MV-4-11 (cell line): ENCODE measurements around the gene EIF3F.

Experiments used
- DNase-seq: peaks from one replicate; lab custom pipeline; 2025; lab: John Stamatoyannopoulos, UW

Gene EIF3F

DNA sequence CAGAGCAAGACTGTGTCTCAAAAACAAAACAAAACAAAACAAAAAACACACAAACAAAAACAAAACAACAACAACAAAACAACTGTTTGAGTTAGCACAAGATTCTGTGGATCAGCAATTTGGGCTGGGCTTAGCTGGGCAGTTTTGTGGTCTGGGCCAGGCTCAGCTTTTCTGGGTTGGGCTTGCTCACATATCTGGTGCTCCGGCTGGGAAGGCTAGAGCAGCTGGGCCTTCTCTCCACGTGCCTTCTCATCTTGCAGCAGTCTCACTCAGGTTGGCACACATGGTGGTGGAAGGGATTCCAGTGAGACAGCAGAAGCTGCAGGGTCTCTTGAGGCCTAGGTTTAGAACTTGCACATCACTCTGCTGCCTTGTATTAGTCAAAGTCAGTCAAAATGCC is 35.7 kb downstream of the EIF3F start:
- no peak for DNase-seq

DNA sequence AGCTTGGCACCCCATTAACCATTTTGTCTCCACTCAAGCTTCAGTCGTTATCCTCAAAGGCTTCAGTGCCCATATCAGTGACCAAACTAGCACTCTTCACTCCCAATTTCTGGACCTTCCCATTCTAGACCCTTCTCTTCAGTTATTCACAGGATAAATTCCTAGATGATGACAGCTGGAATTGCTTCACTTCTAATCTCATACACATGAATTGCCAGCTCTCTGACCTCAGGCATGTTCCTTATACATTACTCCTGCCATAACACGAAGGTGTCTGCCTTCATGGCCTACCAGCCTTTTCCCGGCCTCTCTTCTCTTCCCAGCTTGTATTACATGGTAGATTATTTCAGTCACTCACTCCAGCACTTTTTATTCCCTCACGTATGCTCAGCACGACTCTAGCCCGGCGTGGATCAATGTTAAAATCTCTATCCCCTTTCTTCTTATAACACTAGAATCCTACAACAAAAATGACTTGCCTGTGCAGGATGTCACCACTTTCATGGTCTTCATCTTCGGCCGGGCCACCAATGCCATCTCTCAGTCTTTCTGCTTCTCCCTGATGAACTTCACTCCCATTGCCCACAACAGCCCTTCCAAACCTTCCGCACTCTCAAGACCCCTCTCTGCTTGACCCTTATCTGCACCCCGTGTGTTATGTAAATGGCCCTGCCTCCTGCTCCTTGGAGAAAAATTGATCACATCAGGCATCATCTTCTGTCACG is 36.9 kb downstream of the EIF3F start:
- no peak for DNase-seq

GRCh38 chr11:8025123-8025522 is 38.0 kb downstream of the EIF3F start:
- DNase-seq: no peak

- peak; percentile 80 for DNase-seq
These were observed 38.7 kb downstream of the EIF3F start for GRCh38 chr11:8025816-8026215.

DNA sequence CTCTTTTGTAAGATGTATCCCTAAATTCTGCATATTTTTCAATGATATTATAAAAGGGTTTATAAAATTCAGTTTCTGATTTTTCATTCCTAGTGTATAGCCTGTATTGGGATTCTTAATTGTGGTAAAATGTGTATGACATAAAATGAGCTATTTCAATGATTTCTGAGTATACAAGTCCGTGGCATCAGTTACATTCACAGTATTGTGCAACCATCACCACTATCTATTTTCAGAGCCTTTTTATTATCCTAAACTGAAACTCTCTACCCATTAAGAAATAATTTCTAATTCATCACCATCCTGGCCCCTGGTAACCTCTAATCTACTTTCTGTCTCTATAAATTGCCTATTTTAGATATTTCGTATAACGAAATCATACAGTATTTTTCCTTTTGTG is 39.8 kb downstream of the EIF3F start:
- DNase-seq: peak; percentile 62

DNA sequence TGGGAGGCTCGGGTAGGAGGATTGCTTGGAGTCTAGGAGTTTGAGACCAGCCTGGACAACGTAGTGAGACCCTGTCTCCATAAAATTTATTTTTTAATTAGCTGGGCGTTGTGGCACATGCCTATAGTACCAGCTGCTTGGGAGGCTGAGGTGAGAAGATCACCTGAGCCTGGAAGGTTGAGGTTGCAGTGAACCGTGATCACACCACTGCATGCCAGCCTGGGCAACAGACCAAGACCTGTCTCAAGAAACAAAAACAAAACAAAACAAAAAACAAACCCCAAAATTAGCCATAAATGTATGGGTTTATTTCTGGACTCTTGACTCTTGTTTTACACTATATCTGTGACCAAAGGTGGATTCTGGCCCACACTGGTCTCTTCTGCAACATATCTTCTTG is 41.6 kb downstream of the EIF3F start:
- DNase-seq: no peak

GRCh38 chr11:8030526-8031247 is 43.5 kb downstream of the EIF3F start:
- no peak for DNase-seq

DNA sequence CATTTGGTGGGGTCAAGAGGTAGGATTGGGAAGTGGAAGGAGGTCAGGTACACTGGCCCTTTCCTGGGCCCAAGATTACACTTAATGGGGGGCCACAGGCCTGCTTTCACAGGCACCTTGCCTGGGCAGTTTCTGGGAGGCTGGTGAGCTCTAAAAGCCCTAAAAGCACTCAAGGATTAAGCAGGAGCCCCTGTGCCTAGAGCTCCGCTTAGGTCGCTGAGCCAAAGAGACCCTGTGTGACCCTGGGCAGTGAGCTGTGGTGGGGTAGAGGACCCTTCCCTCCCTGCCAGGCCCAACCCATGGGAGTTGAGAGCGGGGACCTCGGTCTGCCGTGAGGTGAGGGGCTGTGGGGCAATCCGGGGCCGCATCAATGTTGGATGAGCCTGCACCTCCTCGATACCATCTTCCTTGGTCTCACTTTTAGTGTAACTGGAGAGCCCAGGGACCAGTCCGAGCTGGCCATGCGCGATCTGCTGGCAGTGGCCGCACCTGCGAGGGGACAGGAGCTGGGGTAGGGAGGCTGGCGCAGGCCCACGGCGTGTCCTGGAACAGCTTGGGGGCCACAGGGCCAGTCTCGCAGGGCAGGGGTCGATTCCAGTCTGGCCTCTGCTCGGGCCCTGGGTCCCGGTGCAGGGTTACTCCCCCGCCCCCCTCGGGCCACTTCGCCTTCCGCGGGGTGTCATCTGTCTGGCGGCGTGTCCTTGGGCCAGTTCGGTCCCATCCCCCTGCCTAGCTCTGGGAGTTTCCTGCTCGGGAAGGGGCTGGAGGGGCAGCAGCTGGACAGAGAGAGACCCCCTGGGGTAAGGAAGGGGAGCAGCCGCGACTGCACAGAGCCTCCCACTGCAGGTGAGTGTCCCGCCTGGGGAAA is 44.3 kb downstream of the EIF3F start:
- DNase-seq: no peak

DNA sequence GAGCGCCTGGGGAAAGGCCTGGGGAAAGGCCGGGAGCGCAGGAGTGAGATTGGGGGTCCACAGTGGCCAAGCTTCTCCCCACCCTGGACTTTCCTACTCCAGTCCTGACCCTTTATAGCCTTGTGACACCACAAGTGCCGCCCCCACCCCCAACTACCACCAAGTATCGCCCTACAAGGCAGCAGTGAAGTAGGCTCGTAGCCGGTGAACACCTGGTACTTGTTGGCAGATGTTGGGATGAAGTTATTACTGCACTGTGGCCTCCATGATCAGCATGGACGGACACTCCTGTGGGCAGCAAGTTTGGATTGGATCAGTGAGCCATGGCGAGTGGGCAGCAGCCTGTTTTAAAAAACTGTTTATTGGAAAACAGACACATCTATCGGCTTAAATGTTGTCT is 45.0 kb downstream of the EIF3F start:
- no peak for DNase-seq

DNA sequence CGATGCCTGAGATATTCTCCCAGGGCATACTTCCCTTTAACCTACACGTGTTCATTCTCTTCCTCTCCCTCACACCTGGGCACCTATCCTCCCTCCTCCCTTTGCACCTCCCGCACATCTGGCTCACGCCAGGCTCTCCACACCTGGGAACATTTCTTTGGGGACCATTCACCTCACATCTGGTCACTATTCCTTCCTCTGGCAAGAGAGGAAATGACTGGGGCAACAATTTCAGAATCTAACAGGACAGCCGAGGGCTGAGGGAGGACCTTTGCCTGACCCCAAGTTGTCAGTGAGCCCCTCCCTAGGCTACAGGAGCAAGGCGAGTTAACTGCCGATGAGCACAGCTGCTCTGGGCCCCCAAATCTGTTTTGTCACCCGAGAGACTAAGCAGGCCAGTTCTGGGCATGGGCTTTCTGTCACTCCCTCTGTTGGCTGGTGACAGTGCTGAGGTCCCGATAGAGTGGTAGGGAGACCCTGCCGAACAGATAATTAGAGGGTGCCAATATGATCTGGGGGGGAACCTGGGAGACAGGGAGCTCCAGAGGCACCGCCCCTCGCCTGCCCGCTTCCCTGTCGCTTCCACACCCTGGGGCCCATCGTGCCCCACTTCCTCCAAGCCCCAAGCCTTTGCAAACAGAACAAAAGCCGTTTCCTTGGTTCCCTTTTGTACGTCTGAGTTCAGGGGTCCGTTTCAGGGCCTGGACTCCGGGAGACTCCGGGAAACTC is 45.6 kb downstream of the EIF3F start:
- peak; percentile 22 for DNase-seq

DNA sequence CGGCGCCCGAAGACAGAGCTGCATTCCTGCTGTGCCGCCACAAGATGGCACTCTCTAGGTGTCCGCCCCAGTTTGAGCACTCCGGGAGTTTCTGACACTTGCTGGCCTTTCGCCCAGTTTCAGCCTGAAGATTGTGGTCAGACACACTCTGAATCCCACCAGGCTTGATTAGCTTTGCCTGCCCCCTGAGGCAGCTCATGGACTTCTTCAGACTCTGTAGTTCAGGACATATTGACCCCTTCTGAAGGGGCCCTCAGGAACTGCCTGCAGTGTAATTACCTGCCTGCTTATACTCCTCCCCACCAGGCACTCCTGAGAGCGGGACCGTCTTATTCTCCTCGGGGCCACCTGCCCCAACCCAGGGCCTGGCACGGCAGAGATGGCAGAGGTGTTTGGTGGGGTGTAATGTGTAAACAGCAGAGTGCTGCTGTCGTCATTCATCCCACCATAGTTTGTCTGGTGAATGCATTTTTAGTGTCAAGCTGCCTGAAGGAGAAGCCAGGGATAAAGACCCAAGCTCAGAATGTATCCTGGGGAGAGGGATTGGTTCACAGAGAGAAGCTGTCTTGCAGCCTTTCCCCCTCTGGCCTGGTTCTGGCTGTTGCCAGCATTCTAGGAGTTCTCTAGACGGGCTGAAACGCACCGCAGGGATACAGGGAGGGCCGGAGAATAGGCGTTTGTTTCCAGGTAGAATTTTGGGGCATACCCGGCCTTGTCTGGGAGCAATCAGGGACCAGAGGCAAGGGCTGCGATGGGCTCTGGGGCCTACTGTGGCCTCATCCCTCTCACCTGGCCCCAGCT is 46.4 kb downstream of the EIF3F start:
- DNase-seq: peak; percentile 75

GRCh38 chr11:8034106-8034585 is 47.0 kb downstream of the EIF3F start:
- DNase-seq: no peak

- DNase-seq: no peak
These were observed 47.6 kb downstream of the EIF3F start for GRCh38 chr11:8034604-8035190.

DNA sequence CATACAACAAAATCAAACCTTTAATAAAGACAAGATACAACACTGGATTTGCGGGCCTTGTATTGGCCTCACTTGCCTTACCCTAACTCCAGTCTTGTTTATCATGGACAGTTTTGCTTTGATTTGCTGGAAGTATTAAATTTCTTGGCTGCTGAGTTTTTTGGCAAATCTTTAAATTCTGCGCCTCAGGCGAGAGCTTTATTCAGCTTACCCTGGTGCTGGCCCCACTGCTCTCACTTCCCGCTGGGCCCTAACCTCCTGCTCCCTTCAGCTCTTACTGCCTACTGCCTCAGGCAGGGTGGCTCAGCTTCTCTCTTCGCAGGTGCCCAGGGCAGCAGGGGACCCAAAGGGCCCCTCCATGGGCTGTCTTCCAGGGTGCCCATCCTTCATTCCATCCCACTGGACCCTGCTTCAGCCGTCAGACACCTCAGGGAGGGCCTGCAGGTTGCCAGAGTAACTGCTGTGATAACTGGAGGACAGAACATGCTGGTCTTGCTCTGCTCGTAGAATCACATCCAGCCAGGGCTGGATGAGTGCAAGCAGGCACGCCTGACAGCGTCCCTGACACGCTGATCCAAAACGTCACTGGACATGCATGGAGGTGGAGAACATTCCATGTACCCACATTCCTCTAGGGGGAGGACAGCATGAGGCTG is 48.2 kb downstream of the EIF3F start:
- DNase-seq: peak; percentile 5

DNA sequence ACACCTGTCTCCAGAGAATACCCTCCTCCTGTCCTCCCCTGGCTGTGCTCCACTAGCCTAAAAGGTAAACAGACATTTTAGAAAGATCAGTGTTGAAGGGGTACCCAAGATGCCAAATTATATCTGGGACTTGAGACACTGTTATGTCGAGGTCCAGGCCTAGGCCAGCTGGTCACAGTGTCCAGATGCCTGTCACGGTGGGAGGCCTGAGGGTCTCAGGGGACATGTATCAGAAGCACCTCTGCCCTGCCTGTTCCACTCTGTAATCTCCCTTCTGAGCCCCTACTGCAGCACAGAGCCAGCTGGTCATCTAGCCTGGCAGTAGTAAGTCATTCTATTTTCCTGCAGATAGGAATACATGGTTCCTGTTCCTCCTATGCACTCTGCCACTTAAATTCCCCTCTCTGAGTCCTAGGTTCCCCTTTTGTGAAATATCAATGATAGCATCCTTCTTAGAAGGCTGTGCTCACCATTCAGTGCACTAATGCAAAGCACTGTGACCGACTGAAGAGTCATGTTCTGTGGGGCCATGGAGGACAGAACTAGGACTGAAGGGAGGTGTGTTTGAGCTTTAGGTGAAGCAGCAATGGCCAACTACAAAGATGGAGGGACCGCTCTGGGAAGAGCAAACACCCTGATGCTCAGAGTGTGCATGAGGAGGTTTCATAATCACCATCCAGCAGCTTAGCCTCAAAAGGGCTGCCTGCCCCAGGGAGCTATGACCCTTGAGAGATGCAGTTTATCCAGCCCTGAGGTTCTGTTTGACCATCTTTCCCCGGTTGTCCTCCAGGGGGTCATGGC is 49.1 kb downstream of the EIF3F start:
- DNase-seq: peak; percentile 69

- DNase-seq: no peak
These were observed 49.8 kb downstream of the EIF3F start for GRCh38 chr11:8036986-8037385.

DNA sequence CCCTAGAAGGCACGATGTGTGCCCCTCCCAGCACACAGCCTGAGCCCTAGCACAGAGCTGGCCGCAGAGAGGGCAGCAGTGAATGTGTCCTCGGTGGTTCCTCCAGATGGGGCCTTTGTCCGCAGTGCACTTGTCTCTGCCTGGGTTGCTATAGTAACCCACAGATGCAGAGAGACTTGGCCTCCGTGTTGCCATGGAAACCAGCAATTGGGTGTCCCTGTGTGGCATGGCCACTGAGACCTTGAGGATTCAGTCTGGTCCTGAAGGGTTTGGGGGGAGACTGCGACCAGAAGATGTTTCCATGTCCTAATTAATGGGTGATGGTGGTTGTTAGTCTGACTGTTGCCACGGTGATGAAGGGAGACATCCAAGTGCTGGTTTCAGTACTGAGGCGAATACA is 51.3 kb downstream of the EIF3F start:
- no peak for DNase-seq

DNA sequence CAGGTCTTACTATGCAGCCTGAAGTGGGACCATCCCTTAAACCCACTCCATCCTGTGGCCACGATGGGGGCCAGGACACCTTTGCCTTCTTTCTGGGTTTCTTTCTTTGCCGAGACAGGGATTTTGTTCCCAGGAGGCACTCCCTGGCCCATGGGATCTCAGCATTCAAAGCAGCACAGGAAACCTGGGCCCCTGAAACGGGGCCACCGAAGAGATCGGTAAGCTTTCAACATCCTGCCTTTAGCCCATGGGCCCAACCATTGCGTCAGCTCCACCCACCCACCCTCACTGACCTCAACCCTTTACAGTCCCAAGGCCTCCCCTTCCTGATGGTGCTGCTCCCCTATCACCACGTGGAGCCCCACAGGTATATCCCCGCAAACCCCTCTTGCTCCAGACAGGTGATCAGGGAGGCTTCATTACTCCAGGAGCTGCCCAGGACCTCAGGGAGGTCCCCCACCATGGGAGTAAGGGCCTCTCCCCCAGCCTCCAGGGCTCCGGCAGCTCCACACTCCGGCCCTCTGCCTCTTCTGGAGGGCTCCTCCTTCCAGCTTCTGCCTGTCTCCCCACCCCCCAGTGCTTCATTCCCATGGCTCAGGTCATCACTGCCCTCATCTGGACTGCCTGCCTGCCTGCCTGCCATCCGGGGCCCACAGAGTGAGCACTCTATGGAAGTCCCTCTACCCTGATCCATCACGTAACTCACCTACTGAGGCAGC is 51.8 kb downstream of the EIF3F start:
- DNase-seq: no peak
